Right forelimb (tissue), 1 donor: ENCODE results near the gene KIDINS220.

ENCODE experiments used
- DNase-seq: peaks from one replicate; pipeline ENCODE4 v3.0.0-alpha.2; 2018

KIDINS220 gene

GRCh38 chr2:8691859-8692437 is 145.5 kb downstream of the KIDINS220 start:
- no peak for DNase-seq

- peak; percentile 89 for DNase-seq
These were observed 151.6 kb downstream of the KIDINS220 start for GRCh38 chr2:8685697-8686358.

GRCh38 chr2:8684878-8685696 is 152.3 kb downstream of the KIDINS220 start:
- DNase-seq: peak; percentile 70

GRCh38 chr2:8684540-8684877 is 152.9 kb downstream of the KIDINS220 start:
- no peak for DNase-seq

GRCh38 chr2:8682719-8683667 is 154.4 kb downstream of the KIDINS220 start:
- peak; percentile 66 for DNase-seq

GRCh38 chr2:8681786-8682692 is 155.4 kb downstream of the KIDINS220 start, which contains the start of gene ID2:
Gene ID2 (plus strand): TSS chr2:8682056. CDS start chr2:8682166, 110 bp downstream.
- peak; percentile 100 for DNase-seq

DNA sequence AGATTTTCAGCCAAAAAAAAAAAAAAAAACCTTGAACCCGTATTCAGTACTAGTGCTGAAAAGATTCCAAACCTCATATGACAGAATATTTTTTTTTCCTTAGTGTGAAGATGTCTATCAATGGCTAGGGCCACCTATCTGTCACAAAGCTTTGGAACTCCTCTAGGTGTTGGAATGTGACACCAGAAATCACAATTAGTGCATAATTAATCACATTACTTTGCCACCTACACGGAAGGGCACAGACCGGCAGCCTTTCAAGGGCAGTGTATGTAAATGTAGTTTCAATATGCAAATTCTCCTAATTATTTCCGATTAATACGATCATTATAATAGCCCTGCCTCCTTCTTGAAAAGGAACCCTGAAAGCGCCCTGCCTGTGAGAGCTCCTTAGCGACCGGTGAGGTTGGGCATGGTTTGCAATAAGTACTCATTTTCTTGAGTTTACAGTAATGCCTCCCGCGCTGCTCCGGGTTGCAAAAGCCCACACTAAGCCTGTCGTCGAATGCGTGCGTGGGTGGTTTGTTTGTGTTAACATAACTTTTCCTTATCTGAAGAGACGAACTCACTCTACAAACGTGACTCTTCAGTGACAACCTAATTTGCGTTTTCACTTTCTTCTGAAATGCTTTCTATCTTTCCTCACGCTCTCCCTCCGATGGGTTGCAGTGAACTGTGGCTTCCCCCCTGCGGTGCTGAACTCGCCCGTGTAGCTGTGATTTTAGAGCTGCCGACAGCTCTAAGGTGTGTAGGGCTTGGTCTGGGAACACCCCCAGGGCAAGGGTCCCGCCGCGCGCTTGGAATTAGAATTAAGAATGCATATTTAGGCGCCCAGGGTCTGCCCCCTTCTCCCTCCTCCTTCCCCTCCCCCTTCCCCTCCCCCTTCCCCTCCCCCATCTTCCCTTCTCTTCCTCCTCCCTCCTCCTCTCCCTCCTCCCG is 156.3 kb downstream of the KIDINS220 start:
- DNase-seq: no peak

DNA sequence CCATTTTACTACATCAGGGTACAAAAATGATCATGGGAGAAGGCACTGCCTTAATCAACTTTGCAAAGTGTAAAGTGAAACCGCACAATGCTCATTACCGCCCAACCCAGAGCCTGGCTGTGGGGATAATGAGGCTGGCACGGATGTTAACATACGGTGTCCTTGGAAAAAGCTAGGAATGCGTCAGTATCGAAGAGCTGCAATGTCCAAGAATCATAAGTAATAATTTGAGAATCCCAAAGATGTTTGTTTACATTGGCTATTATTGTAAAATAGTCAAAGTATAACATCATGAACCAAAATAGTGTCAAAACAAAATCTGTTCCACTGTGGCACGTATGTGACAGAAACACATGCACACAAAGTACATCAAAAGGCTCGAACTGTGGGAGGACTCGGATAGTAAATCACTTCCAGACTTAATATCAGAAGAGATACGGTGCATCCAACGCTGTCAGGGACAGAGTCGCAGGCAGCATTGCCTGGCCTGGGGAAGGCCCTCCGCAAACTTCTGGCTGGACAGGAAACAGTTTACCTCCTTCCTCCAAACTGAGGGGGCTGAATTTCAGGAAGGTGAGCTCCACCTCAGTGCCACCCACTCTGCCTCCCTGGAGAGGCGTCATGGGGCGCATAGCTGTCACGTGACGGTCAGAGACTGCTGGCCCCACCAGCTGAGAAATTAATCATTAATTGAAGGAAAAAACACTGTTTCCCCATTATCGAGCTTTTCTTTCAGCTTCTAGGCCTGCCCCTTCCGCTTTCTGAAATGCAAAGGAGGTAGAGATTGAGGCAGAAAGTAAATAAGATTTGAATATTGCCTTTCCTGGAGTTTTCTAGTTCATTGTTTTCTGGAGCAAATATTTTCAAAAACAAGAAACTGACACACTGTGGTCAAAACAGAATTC is 157.3 kb downstream of the KIDINS220 start:
- peak; percentile 64 for DNase-seq

- DNase-seq: no peak
These were observed 157.9 kb downstream of the KIDINS220 start for GRCh38 chr2:8679567-8679826.
